DOHH2 (cell line): ENCODE measurements around the gene DNAJC5G.

Source experiments
- H3F3A ChIP-seq: fragments of 200-600 bp; sonication (generic), shearing (Covaris generic); 2 replicates; pipeline ENCODE4 v1.6.0; 2016; ENCODE audit warnings: antibody characterized with exemption, mild to moderate bottlenecking; ENCODE audit not compliant: control insufficient read depth, insufficient read depth
- H3K27ac ChIP-seq: fragments of 200-600 bp; sonication (generic); 2 replicates; pipeline ENCODE4 v1.5.1; 2014; ENCODE audit warnings: low read depth, mild to moderate bottlenecking, low read length, moderate library complexity
- H3K27me3 ChIP-seq: fragments of 200-600 bp; sonication (generic); 2 replicates; pipeline ENCODE4 v1.6.1; 2014; ENCODE audit warnings: mild to moderate bottlenecking, low read length, mixed read lengths; ENCODE audit not compliant: control insufficient read depth
- H3K36me3 ChIP-seq: fragments of 200-600 bp; sonication (generic); 2 replicates; pipeline ENCODE4 v1.6.1; 2014; ENCODE audit warnings: mild to moderate bottlenecking, low read length, moderate library complexity, mixed read lengths; ENCODE audit not compliant: control insufficient read depth
- H3K4me1 ChIP-seq: fragments of 200-600 bp; sonication (generic); 2 replicates; pipeline ENCODE4 v1.6.1; 2014; ENCODE audit warnings: mild to moderate bottlenecking, low read length, mixed read lengths; ENCODE audit not compliant: control insufficient read depth
- H3K4me2 ChIP-seq: fragments of 200-600 bp; sonication (generic); 2 replicates; pipeline ENCODE4 v1.6.0; 2014; ENCODE audit warnings: mild to moderate bottlenecking, low read length, moderate library complexity
- H3K4me3 ChIP-seq: fragments of 200-600 bp; sonication (generic); 2 replicates; pipeline ENCODE4 v1.5.1; 2014; ENCODE audit warnings: mild to moderate bottlenecking, low read length, mixed read lengths
- H3K79me2 ChIP-seq: fragments of 200-600 bp; sonication (generic); 2 replicates; pipeline ENCODE4 v1.6.1; 2014; ENCODE audit warnings: mild to moderate bottlenecking, low read length, mixed read lengths; ENCODE audit not compliant: control insufficient read depth
- H3K9me2 ChIP-seq: fragments of 200-600 bp; sonication (generic); replicated peaks from 2 replicates; pipeline ENCODE4 v1.6.1; 2014; ENCODE audit warnings: mild to moderate bottlenecking, low read length, mixed read lengths; ENCODE audit not compliant: control insufficient read depth
- H3K9me3 ChIP-seq: fragments of 200-600 bp; sonication (generic); 2 replicates; pipeline ENCODE4 v1.6.1; 2014; ENCODE audit warnings: antibody characterized with exemption, low read length, mixed read lengths; ENCODE audit not compliant: control insufficient read depth, insufficient read depth
- H4K20me1 ChIP-seq: fragments of 200-600 bp; sonication (generic); 2 replicates; pipeline ENCODE4 v1.6.0; 2014; ENCODE audit warnings: low read depth, mild to moderate bottlenecking, antibody characterized with exemption, low read length, moderate library complexity; ENCODE audit not compliant: control insufficient read depth, insufficient read depth
- CTCF ChIP-seq: fragments of 200-600 bp; sonication (generic); IDR thresholded peaks from one replicate; pipeline ENCODE4 v1.5.1; 2014; ENCODE audit warnings: antibody characterized with exemption, mild to moderate bottlenecking, low read depth, low read length; ENCODE audit not compliant: poor library complexity, severe bottlenecking
- EZH2phosphoT487 ChIP-seq: fragments of 200-600 bp; sonication (generic); IDR thresholded peaks from 2 replicates; pipeline ENCODE4 v1.6.1; 2017; ENCODE audit warnings: borderline replicate concordance, mild to moderate bottlenecking, antibody characterized with exemption, low read length, moderate library complexity, mixed read lengths

Gene DNAJC5G

GRCh38 chr2:27281855-27282559 is 6.8 kb downstream of the DNAJC5G start, which contains the start of gene TRIM54:
TSS of gene TRIM54 (plus strand) at chr2:27282429. CDS start at chr2:27282732, 303 bp downstream.
- no peaks in the 10 kb centered on the region for H3F3A ChIP-seq
- no peaks in the 10 kb centered on the region for H3K36me3 ChIP-seq
- peaks cover 17% of the 10 kb centered on the region for H3K4me1 ChIP-seq
- H3K9me2 ChIP-seq: no peaks in the 10 kb centered on the region
- no peak within 1 kb of the TSS for H3K4me2 ChIP-seq
- H3K27me3 ChIP-seq: no peaks in the 10 kb centered on the region
- TF ChIP-seq EZH2phosphoT487: no peak
- TF ChIP-seq CTCF: no peak
- no peaks in the 10 kb centered on the region for H4K20me1 ChIP-seq
- no peak within 1 kb of the TSS for H3K27ac ChIP-seq
- no peak within 1 kb of the TSS for H3K4me3 ChIP-seq
- no peaks in the 10 kb centered on the region for H3K9me3 ChIP-seq
- H3K79me2 ChIP-seq: no peaks in the 10 kb centered on the region

GRCh38 chr2:27282892-27283291 is 7.7 kb downstream of the DNAJC5G start:
- H3K79me2 ChIP-seq: no peaks in the 10 kb centered on the region
- H3F3A ChIP-seq: no peaks in the 10 kb centered on the region
- H3K9me2 ChIP-seq: no peaks in the 10 kb centered on the region
- no peaks in the 10 kb centered on the region for H4K20me1 ChIP-seq
- H3K27me3 ChIP-seq: no peaks in the 10 kb centered on the region
- H3K36me3 ChIP-seq: no peaks in the 10 kb centered on the region
- no peak overlapping the region for H3K4me2 ChIP-seq
- H3K27ac ChIP-seq: no peak overlapping the region
- H3K4me3 ChIP-seq: no peak overlapping the region
- H3K4me1 ChIP-seq: peaks cover 17% of the 10 kb centered on the region
- no peaks in the 10 kb centered on the region for H3K9me3 ChIP-seq
- TF ChIP-seq EZH2phosphoT487 (no peak), CTCF (no peak)

GRCh38 chr2:27284996-27285395 is 9.8 kb downstream of the DNAJC5G start:
- no peaks in the 10 kb centered on the region for H4K20me1 ChIP-seq
- H3K36me3 ChIP-seq: no peaks in the 10 kb centered on the region
- peaks cover 18% of the 10 kb centered on the region for H3K4me1 ChIP-seq
- no peaks in the 10 kb centered on the region for H3K27me3 ChIP-seq
- no peak overlapping the region for H3K4me3 ChIP-seq
- H3K9me3 ChIP-seq: no peaks in the 10 kb centered on the region
- H3K9me2 ChIP-seq: no peaks in the 10 kb centered on the region
- H3K4me2 ChIP-seq: no peak overlapping the region
- TF ChIP-seq EZH2phosphoT487 (no peak), CTCF (no peak)
- H3F3A ChIP-seq: 0 out of 2 replicates have a peak, but pooled peaks cover 2% of the 10 kb centered on the region
- H3K27ac ChIP-seq: no peak overlapping the region
- no peaks in the 10 kb centered on the region for H3K79me2 ChIP-seq
